AG08396 (cell line): ENCODE results near the gene CALHM6.

ENCODE experiments used
- DNase-seq: peaks from one replicate; pipeline ENCODE4 v3.0.0; 2012; ENCODE audit warnings: low spot score, mixed read lengths

CALHM6 gene

DNA sequence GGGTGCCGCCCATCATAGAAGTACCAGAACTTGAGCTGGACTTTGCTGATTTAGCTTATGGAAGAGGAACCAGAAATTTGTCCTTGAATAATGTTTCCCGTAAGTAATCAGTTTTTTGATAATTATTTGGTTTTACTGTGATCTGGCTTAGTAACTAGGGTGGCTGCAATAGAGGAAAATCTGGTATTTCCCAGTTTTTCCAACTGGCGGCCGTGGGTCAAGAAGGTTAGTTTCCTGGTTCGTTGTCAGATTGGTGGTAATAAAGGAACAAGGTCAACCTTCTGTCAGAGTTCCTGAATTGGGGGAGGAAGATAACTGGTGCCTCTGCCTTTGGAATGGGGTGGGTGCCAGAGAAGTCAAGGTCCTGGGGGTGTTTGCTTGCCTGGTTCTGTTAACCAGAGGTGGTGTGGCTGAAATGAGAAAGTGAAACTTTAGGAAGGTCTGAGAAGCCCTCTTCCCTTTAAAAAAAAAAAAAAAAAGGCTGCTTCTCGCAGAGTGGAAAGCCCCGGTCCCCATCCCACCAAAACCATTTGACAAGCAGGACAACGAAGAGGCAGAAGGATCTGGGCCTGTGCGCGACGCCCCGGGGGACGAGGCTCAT lies at the start of gene CALHM6:
Gene CALHM6, plus strand, starts transcription at position 45 of the 601 bp plus-strand sequence. Its CDS starts 555 bp downstream, at position 600.
- no peak for DNase-seq

DNA sequence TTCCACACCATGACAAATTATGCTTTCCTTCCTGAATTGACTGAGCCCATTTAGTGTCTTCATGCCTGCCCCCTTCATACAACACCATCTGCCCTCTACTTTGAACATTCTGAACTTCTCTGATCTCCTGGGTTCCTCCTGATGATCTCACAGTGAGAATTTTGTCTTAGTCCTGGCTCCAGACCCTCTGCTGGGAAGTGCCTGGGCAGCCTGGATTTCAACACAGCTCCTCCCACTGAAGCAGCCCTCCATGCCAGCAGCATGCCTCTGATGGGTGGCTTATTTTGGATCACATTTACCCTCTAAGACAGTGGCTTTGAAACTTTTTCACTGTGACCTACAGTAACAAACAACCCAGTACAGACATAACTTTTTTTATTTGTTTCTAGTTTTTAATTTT lies 48.9 kb upstream of the CALHM6 start:
- peak; percentile 7 for DNase-seq

- DNase-seq = no peak
Measured at GRCh38 chr6:116413357-116413756, 47.8 kb upstream of the CALHM6 start.

DNA sequence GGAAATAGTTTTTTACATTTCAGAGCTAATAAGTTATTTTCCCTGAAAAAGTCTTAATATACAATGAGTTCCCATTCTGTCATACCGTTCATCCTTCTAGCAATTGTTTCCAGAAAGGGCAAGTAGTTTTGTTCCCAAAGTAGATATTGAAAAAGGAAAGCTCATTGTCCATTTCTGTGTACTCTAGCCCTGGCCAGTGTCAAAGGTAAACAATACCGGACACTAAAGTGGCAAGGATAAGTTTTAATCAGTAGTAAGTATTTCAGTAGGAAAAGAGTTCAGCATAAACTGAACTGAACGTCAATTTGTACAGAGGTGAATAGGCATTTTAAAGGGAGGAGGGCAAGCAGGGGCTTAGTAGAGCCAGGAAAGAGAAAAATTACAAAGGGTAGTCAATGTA lies 43.5 kb upstream of the CALHM6 start:
- no peak for DNase-seq

- no peak for DNase-seq
Measured at GRCh38 chr6:116419069-116419786, 41.9 kb upstream of the CALHM6 start.

DNA sequence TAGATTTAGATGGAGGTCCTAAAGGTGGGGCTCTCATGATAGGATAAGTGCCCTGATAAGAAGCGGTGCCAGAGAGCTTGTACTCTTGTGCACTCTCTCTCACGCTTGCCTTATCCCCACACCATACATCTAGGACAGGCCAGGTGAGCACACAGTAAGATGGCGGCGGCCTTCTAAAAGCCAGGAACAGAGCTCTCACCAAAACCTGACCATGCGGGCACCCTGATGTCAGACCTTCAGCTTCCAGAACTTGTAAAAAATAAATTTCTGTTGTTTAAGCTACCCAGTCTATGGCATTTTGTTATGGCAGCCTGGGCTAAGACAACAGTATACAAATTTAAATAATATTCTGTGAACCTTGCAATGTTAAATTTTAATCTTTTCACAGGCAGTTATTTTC lies 40.8 kb upstream of the CALHM6 start:
- DNase-seq = no peak

- DNase-seq = no peak
Measured at GRCh38 chr6:116422238-116422637, 38.9 kb upstream of the CALHM6 start.

DNA sequence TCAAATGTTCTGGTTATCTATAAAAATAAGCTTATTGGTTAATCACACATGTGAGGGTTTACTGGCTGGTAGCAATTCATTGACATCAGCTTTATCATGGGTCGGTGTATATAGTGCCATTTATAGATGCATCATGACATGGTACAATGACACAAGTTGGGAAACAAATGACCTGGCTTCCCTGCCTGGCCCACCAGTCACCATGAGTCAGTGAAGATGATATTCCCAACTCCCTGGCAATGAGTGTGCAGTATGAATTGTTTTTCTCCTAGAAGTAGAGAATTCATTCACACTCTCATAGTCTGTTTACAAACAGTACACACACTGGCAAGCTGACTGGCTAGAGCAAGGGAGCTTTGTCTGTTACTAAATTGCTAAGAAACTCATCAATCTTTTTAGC lies 37.2 kb upstream of the CALHM6 start:
- DNase-seq = peak; percentile 14

DNA sequence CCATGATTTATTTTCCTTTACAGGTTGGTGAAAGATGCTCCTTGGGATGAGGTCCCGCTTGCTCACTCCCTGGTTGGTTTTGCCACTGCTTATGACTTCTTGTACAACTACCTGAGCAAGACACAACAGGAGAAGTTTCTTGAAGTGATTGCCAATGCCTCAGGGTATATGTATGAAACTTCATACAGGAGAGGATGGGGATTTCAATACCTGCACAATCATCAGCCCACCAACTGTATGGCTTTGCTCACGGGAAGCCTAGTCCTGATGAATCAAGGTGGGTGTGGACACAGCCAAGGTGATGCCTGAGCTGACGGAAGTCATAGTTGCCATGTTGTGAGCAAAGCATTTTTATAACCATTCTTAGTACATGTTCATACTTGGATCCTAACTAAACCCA lies 34.6 kb upstream of the CALHM6 start:
- DNase-seq = no peak

- no peak for DNase-seq
Measured at GRCh38 chr6:116429111-116429510, 32.1 kb upstream of the CALHM6 start.

- DNase-seq = no peak
Measured at GRCh38 chr6:116430860-116431259, 30.3 kb upstream of the CALHM6 start.

DNA sequence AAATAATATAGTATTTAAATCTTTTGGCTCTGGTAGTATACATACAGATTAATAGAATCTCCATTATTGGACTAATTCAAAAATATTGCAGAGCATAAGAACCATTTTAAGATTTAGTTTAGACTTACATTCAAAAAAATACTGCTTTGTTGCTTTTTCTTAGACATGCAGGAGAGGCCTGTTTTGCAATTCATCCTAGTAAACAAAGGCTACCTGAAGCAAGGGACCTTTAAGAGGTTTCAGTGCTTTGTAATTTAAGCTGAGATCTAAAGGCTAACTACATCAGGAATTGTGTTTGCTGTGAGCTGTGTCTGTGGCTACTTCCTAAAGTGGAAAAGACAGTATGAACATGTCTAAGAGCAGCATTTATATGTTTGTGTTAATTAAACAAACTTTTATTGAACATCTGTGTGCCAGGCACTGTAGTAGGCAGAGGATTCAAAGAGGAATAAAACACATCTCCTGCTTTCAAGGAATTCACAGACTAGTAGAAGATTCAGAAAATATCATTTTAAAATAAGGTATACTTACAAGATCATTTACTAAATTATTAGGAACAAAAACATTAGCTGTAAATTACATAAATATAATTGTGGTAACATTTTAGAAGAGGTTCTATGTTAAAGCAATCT lies 29.1 kb upstream of the CALHM6 start:
- no peak for DNase-seq

- DNase-seq = no peak
Measured at GRCh38 chr6:116433206-116433712, 27.9 kb upstream of the CALHM6 start.

- DNase-seq = no peak
Measured at GRCh38 chr6:116434056-116434725, 27.0 kb upstream of the CALHM6 start.

GRCh38 chr6:116436586-116436985 lies 24.6 kb upstream of the CALHM6 start:
- no peak for DNase-seq

DNA sequence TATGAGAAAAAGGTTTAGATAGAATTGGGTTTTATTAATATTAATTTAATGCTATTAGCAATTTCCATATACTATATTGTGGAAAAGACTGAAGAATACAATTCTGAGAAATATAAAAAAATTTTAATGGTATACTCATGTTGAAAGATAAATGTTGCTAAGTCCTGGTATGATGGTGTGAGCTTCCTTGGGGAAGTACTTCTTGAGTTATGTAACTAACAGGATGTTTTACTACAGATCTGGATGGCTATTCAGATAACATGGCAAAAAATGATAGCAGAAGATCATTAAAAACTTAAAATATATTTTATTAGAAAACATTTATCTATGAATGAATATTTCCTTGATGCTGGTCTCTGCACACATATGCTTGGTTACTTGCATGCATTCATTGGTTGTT lies 23.5 kb upstream of the CALHM6 start:
- no peak for DNase-seq

GRCh38 chr6:116438590-116439448 lies 22.4 kb upstream of the CALHM6 start:
- DNase-seq = no peak

DNA sequence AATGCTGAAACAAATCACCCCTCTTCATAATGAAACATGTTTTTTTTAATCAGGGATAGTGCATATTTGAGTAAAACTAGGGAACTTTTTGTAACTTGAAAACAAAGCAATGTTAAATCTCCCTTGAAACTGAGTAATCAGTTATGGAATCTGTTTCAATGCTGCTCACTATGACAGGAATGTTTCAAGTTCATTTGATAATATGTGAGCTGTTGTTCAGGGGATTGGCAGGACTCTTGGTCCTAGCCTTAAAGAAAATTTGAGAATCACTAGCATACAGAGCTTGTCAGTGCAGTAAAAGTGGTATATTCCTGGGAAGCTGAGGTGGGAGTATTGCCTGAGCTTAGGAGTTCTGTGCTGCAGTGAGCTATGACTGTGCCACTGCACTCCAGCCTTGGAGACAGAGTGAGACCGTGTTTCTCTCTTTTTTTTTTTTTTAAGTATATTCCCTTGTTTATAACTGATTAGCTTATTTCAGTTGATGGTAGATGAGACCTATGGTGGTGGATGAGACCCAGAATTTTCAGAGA lies 21.6 kb upstream of the CALHM6 start:
- no peak for DNase-seq

DNA sequence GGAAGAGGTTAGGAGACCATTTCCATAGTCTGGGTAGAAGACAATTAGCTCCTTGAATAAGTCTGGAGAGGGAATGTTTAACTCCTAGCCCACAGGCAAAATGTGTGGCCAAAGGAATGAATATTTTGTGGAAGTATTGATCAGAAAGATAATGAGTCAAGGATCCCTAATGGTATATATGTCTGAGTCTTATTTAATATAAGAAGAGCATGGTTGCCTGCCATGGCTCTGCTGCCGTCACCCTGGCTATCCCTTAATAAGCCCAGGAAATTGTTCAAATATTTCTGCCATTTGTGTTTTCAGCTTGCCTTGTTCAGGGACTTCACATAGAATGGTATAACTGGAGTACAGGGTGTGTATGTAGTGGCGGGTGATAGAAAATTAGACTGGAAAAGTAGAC lies 18.1 kb upstream of the CALHM6 start:
- no peak for DNase-seq

DNA sequence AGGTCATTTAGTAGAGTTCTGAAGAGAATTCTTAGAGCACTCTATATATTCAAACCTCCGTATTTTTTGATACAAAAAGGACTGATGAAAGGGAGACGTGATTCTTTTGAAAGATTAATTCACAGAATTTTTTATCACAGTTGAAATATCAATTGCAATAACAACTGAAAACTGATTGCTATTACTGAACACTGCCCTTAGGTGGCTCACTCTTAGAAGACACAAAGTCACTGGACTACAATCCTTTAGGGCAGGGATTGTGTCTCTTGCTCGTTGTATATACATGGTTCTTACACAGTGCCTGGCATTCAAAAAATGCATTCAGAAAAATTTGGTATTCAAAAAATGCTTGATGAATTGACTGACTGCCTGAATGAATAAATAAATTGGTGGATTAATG lies 17.1 kb upstream of the CALHM6 start:
- peak; percentile 30 for DNase-seq

DNA sequence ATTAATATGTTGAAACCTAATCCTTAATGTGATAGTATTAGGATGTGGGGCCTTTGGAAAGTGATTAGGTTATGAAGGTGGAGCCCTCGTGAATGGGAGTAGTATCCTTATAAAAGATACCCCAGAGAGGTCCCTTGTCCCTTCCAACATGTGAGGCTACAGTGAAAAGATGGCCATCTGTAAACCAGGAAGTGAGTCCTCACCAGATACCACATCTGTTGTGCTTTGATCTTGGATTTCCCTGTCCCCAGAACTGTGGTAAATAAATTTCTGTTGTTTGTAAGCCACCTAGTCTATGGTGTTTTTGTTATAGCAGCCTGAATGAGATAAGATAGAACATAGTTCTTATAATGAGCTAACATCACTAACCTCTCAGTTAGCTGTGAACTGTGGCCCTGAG lies 16.6 kb upstream of the CALHM6 start:
- no peak for DNase-seq
